Cardiac muscle cell (in vitro differentiated cells and primary cell): ENCODE data around the gene TUFT1. TPM values are rescaled to one million over a fixed set of nuclear protein-coding genes. Genes with fewer than 3 reads are reported as not detected.

Source experiments
- DNase-seq, 2 donors: peaks; one replicate each; pipeline versions ENCODE4 v3.0.0 to v3.0.0-alpha.2; 2010 to 2017; ENCODE audit warnings: low read depth in 1 of 2, low spot score in 1 of 2
- H3K27ac ChIP-seq: fragments of 200-600 bp; sonication (generic); 2 replicates; pipeline ENCODE4 v1.5.1; 2016
- H3K27me3 ChIP-seq: fragments of 200-600 bp; sonication (generic); 2 replicates; pipeline ENCODE4 v1.6.0; 2016; ENCODE audit warnings: control low read depth
- H3K36me3 ChIP-seq: fragments of 200-600 bp; sonication (generic); 2 replicates; pipeline ENCODE4 v1.5.1; 2016; ENCODE audit warnings: control low read depth
- H3K4me1 ChIP-seq: fragments of 200-600 bp; sonication (generic); 2 replicates; pipeline ENCODE4 v1.8.1; 2017; ENCODE audit warnings: low read depth, mild to moderate bottlenecking, mixed run types
- H3K4me3 ChIP-seq: fragments of 200-600 bp; sonication (generic); 2 replicates; pipeline ENCODE4 v1.5.1; 2016; ENCODE audit warnings: mild to moderate bottlenecking
- H3K9me3 ChIP-seq: fragments of 200-600 bp; sonication (generic); 2 replicates; pipeline ENCODE4 v1.5.1; 2017; ENCODE audit warnings: low read depth, mild to moderate bottlenecking, control low read depth
- polyA plus RNA-seq: library from polyadenylated mRNA; unstranded; fragments of >200 nt; fragmentation: Nextera tagmentation; extraction: Ambion mirVana; gene quantifications from 2 replicates; pipeline ENCODE4 v1.2.1, GENCODE V29; 2016
- total RNA-seq: library from RNA; depleted of rRNA; stranded (reverse); fragments of >200 nt; gene quantifications from 2 replicates; pipeline ENCODE4 v1.2.3, GENCODE V29; 2016
- TF ChIP-seq, protein P1 (sequence below): IDR thresholded peaks from 2 replicates; pipeline ENCODE4 v1.5.1; 2012; ENCODE audit warnings: low read depth, mild to moderate bottlenecking, low read length

TUFT1 gene
- total and polyA plus RNA-seq, 2 experiments from 2014 or later, result 7.0 to 7.7 TPM

DNA sequence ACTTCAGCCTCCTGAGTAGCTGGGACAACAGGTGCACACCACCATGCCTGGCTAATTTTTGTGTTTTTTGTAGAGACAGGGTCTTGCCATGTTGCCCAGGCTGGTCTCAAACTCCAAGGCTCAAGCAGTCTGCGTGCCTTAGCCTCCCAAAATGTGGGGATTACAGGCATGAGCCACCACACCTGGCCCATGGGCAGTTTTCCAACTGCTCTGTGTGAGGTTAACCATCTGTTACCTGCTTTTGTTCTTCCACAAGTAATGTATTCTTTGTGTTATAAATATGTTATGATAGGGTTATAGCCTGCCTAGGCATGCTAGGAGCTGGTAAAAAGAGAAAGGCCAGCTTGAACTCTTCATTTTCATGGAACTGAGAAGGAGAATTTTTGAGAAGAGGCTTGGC lies 30.7 kb downstream of the TUFT1 start:
- TF ChIP-seq, protein P1, sequence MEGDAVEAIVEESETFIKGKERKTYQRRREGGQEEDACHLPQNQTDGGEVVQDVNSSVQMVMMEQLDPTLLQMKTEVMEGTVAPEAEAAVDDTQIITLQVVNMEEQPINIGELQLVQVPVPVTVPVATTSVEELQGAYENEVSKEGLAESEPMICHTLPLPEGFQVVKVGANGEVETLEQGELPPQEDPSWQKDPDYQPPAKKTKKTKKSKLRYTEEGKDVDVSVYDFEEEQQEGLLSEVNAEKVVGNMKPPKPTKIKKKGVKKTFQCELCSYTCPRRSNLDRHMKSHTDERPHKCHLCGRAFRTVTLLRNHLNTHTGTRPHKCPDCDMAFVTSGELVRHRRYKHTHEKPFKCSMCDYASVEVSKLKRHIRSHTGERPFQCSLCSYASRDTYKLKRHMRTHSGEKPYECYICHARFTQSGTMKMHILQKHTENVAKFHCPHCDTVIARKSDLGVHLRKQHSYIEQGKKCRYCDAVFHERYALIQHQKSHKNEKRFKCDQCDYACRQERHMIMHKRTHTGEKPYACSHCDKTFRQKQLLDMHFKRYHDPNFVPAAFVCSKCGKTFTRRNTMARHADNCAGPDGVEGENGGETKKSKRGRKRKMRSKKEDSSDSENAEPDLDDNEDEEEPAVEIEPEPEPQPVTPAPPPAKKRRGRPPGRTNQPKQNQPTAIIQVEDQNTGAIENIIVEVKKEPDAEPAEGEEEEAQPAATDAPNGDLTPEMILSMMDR, result no peak
- no peaks in the 10 kb centered on the region for H3K9me3 ChIP-seq
- H3K4me3 ChIP-seq, result no peak overlapping the region
- peaks cover 11% of the 10 kb centered on the region for H3K36me3 ChIP-seq
- no peak overlapping the region for H3K27ac ChIP-seq
- DNase-seq, result no peak
- no peaks in the 10 kb centered on the region for H3K4me1 ChIP-seq
- H3K27me3 ChIP-seq, result no peaks in the 10 kb centered on the region

DNA sequence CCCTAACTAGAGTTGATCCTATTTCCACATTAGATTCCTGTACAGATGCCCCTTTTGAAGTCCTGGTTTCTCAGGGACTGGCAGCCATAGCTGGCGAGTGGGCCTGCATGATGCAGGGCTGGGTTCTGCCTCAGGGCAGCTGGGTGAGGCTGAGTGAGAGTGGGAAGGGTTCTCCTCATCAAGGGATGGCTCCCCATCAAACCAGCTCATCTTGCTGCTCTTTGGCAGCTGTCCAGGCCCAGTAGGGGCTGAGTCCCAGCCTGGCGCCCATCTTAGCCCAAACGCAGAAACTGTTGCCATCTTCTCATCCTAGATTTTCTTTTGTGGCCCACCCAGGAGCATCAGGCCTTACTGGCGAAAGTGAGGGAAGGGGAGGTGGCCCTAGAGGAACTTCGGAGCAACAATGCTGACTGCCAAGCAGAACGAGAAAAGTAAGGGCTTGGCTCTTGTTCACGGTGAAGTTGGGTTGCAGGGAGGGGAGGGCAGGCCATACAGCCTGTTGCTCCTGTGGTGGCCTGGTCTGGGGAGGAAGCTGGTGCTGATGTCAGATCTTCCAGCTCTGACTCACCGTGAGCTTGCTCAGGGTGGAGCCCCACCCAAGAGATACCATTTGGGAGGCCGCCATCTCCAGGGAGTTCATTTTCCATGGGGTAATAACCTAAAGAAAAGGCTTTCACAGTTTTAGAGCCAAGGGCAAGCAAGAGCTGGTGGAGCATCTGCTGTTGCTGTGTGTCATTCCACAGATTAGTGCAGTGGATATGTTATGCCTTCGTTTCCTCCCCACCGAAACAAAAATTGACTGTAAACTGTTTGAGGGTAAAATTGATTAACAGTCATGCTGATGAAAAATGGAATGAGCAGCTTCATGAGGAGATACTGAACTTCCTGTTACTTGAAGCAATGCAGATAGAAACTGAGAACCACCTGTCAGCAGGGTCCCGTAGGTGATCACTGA lies 34.7 kb downstream of the TUFT1 start:
- Histone ChIP-seq H3K27ac (no peak overlapping the region), H3K27me3 (no peaks in the 10 kb centered on the region), H3K4me1 (no peaks in the 10 kb centered on the region), H3K9me3 (no peaks in the 10 kb centered on the region), H3K4me3 (no peak overlapping the region), H3K36me3 (peaks cover 8% of the 10 kb centered on the region)
- peak in 1 of 2 donors; percentile 84 for DNase-seq
- TF ChIP-seq, protein P1, result no peak

DNA sequence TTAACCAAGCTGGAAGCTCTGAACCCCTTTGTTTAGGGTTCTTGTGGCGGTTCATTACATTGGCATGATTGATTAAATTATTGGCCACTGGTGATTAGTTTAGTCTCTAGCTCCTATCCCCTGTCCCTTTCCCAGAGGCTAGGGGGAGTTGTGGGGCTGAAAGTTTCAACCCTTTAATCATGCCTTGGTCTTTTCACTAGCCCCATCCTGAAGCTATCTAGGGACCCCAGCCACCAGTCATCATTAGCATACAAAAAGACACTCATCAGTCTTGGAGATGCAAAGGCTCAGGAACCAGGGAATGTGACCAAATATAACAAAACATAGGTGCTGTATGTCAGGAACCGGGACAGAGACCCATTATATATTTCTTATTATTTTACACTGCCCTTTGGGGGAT lies 37.1 kb downstream of the TUFT1 start:
- Histone ChIP-seq H3K27me3 (no peaks in the 10 kb centered on the region), H3K9me3 (no peaks in the 10 kb centered on the region), H3K4me1 (no peaks in the 10 kb centered on the region), H3K27ac (no peak overlapping the region), H3K36me3 (peaks cover 6% of the 10 kb centered on the region), H3K4me3 (no peak overlapping the region)
- no peak for DNase-seq
- TF ChIP-seq, protein P1, result no peak

DNA sequence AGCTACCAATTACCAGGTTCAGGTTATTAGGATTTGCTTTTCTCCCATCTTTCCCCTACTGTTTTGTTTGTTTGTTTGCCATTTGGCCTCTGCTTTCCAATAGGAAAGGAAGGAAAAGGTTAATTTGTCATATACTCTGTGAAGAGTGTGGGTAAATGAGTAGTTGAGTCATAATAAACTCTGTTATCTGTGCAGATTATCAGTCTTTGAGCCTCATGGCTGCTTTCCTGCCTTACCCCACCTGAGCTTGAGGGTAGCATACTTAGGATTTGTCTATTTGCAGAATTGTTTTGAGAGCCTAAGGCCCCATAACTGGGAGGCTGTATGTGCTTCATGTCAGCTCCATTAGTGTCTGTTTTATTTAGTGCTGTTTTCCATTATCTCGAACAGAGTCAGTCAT lies 38.8 kb downstream of the TUFT1 start:
- Histone ChIP-seq H3K4me1 (no peaks in the 10 kb centered on the region), H3K36me3 (peaks cover 6% of the 10 kb centered on the region), H3K4me3 (no peak overlapping the region), H3K27ac (no peak overlapping the region), H3K27me3 (no peaks in the 10 kb centered on the region), H3K9me3 (no peaks in the 10 kb centered on the region)
- TF ChIP-seq, protein P1, result no peak
- DNase-seq, result no peak

DNA sequence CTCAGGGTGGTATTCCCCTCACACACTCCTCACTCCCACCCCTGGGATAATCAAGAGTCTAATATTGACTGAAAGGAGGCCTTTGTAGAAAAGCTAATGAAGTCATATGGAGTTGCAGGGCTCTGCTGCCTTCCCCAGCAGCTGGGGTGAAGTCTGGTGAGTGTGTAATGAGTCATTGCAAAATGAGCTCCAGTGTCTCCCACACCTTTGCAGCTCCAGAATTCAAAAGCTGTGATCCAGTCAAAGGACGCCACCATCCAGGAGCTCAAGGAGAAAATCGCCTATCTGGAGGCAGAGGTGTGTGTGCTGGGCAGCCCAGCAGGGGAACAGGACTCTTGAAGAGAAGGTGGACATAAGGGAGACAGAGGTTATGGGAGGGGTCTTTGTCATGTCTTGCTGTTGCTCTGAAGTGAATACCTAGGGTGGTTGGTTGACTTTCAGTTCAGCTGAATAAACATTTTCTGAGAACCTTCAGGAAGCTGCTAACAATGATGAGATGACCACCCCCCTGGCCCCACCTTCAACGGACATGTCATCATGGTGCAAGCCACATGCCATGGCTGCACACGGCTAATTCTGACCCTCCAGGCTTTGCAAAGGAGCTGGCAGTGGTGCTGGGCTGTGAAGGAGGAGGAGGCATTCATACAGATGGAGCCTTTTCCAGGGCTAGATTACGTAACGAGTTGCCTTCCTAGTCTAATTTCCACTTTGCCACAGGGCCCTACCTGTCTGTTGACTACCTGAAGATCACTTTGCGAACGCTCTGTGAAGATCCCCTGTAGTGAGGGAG lies 39.5 kb downstream of the TUFT1 start:
- Histone ChIP-seq H3K4me1 (no peaks in the 10 kb centered on the region), H3K27me3 (no peaks in the 10 kb centered on the region), H3K36me3 (peaks cover 6% of the 10 kb centered on the region), H3K27ac (no peak overlapping the region), H3K9me3 (no peaks in the 10 kb centered on the region), H3K4me3 (no peak overlapping the region)
- TF ChIP-seq, protein P1, result no peak
- peak in 1 of 2 donors; percentile 23 for DNase-seq
